HepG2 (cell line): ENCODE measurements around the gene DUS2. TPM values are rescaled to one million over a fixed set of nuclear protein-coding genes. Genes with fewer than 3 reads are reported as not detected.
A peak's percentile ranks its signal among the peaks of the same experiment; 100 is the strongest.

Source experiments
- CEBPG ChIP-seq: IDR thresholded peaks from 2 replicates; pipeline ENCODE4 v1.6.1; 2016
- GATAD1 ChIP-seq: IDR thresholded peaks from 2 replicates; pipeline ENCODE4 v1.6.1; 2016; ENCODE audit warnings: missing genetic modification reagents, missing compliant biosample characterization
- MAZ ChIP-seq, 2 experiments: sonication (generic) in 1 of 2; formaldehyde crosslinking in 1 of 2; IDR thresholded peaks; 2 replicates each; pipeline versions ENCODE4 v1.5.0 to v1.6.1; 2012 to 2020; ENCODE audit warnings: low read depth in 2 of 2, mild to moderate bottlenecking in 2 of 2, borderline replicate concordance in 1 of 2, improper control_type of control experiment in 1 of 2, low read length in 1 of 2, missing genetic modification reagents in 1 of 2, moderate library complexity in 1 of 2
- MED1 ChIP-seq: sonication (generic); formaldehyde crosslinking; IDR thresholded peaks from 2 replicates; pipeline ENCODE4 v1.4.0; 2020; ENCODE audit warnings: missing genetic modification reagents
- PHF5A ChIP-seq: IDR thresholded peaks from one replicate; pipeline ENCODE4 v1.6.1; 2018; ENCODE audit warnings: low read depth, missing genetic modification reagents; ENCODE audit not compliant: unreplicated experiment
- RXRB ChIP-seq: IDR thresholded peaks from 2 replicates; pipeline ENCODE4 v1.6.1; 2016; ENCODE audit warnings: borderline replicate concordance, missing genetic modification reagents, missing compliant biosample characterization
- SP4 ChIP-seq: sonication (generic); formaldehyde crosslinking; IDR thresholded peaks from 2 replicates; pipeline ENCODE4 v1.8.1; 2023; ENCODE audit warnings: mild to moderate bottlenecking, missing genetic modification reagents
- TAF1 ChIP-seq: sonication (generic); formaldehyde crosslinking; IDR thresholded peaks from 2 replicates; pipeline ENCODE4 v1.4.0; 2020; ENCODE audit warnings: missing genetic modification reagents
- THAP11 ChIP-seq: IDR thresholded peaks from 2 replicates; pipeline ENCODE4 v1.6.1; 2016; ENCODE audit warnings: missing biosample characterization, missing genetic modification reagents
- ZEB1 ChIP-seq: IDR thresholded peaks from 2 replicates; pipeline ENCODE4 v1.6.1; 2012; ENCODE audit warnings: mild to moderate bottlenecking, low read depth, inconsistent platforms; ENCODE audit not compliant: insufficient replicate concordance
- ZNF33A ChIP-seq: sonication (generic); formaldehyde crosslinking; IDR thresholded peaks from 2 replicates; pipeline ENCODE4 v1.5.1; 2020; ENCODE audit warnings: missing genetic modification reagents, mild to moderate bottlenecking, moderate library complexity, borderline replicate concordance
- ZSCAN29 ChIP-seq: sonication (generic); formaldehyde crosslinking; conservative IDR thresholded peaks from 2 replicates; pipeline ENCODE4 v1.4.0; 2020; ENCODE audit warnings: mild to moderate bottlenecking, missing genetic modification reagents
- ZSCAN31 ChIP-seq: sonication (generic); formaldehyde crosslinking; IDR thresholded peaks from 2 replicates; pipeline ENCODE4 v1.5.0; 2020; ENCODE audit warnings: low read depth, mild to moderate bottlenecking, missing genetic modification reagents
- polyA plus RNA-seq, 8 experiments: library from polyadenylated mRNA; depleted of rRNA in 3 of 8; stranded (reverse) in 7 of 8; unstranded in 1 of 8; fragments of >200 nt; fragmentation: Illumina TruSeq in 4 of 8; extraction: Trizol in 4 of 8; gene quantifications; 2 replicates each; pipeline versions ENCODE4 v1.2.1 to v1.2.3, GENCODE V29; 2011 to 2016; ENCODE audit warnings: low read depth in 4 of 8, missing spikeins in 1 of 8, mixed read lengths in 1 of 8; ENCODE audit not compliant: insufficient read depth in 1 of 8
- total RNA-seq, 5 experiments: library from RNA; depleted of rRNA; stranded (reverse); fragments of >200 nt; fragmentation: Illumina TruSeq; extraction: Trizol; gene quantifications; 2 replicates each; pipeline ENCODE4 v1.2.3, GENCODE V29; 2016; ENCODE audit warnings: low read depth in 1 of 5
- TF ChIP-seq, protein P1 (sequence below): sonication (generic); formaldehyde crosslinking; conservative IDR thresholded peaks from 2 replicates; pipeline ENCODE4 v1.8.0; 2022; ENCODE audit warnings: missing genetic modification reagents
- TF ChIP-seq, protein P2 (sequence below): IDR thresholded peaks from 2 replicates; pipeline ENCODE4 v1.4.0; 2020; ENCODE audit warnings: mild to moderate bottlenecking, missing genetic modification reagents
- TF ChIP-seq, protein P3 (sequence below): sonication (generic); formaldehyde crosslinking; IDR thresholded peaks from 2 replicates; pipeline ENCODE4 v1.5.0; 2020; ENCODE audit warnings: missing genetic modification reagents
- TF ChIP-seq, protein P4 (sequence below): sonication (generic); formaldehyde crosslinking; IDR thresholded peaks from 2 replicates; pipeline ENCODE4 v1.9.0; 2021; ENCODE audit warnings: missing genetic modification reagents, borderline replicate concordance
- TF ChIP-seq, protein P5 (sequence below), 2 experiments: sonication (generic) in 1 of 2; formaldehyde crosslinking in 1 of 2; IDR thresholded peaks; 2 replicates each; pipeline versions ENCODE4 v1.4.0 to v1.6.1; 2018 to 2020; ENCODE audit warnings: missing genetic modification reagents in 2 of 2, borderline replicate concordance in 1 of 2, low read depth in 1 of 2, mild to moderate bottlenecking in 1 of 2, missing biosample characterization in 1 of 2

DUS2 gene
- total and polyA plus RNA-seq, 2 of the 13 experiments (the other 11 are each of a cell fraction or from before 2014, with no cell fraction given): 17.8 to 25.1 TPM

DNA sequence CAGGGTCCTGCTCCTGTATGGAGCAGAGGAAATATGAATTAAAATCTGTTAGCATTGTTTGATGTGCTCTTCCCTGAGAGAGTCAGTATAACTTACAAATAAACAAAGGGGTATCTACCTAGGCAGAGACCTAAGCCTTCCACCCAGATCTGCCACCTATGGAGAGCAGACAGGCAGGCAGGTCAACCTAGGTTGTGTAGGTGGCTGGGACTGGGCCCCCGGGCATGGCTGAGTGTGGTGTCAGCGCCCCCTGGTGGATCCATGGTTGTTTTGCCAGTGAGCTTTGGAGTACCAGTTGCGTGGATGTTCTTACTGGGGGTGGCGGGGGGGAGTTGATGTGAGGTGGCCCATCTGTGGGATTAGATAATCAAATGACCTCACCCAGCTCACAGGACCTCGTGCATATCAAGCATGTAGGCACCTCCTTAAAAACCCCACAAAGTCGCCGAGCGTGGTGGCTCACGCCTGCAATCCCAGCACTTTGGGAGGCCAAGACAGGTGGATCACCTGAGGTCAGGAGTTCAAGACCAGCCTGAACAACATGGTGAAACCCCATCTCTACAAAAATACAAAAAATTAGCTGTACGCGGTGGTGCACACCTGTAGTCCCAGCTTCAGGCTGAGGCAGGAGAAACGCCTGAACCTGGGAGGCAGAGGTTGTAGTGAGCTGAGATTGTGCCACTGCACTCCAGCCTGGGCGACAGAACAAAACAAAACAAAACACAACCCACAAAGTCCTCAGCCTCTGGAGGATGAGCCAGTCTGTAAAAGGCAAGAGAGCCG, 17.6 kb downstream of the DUS2 start (continued):
- TF ChIP-seq, protein P1, sequence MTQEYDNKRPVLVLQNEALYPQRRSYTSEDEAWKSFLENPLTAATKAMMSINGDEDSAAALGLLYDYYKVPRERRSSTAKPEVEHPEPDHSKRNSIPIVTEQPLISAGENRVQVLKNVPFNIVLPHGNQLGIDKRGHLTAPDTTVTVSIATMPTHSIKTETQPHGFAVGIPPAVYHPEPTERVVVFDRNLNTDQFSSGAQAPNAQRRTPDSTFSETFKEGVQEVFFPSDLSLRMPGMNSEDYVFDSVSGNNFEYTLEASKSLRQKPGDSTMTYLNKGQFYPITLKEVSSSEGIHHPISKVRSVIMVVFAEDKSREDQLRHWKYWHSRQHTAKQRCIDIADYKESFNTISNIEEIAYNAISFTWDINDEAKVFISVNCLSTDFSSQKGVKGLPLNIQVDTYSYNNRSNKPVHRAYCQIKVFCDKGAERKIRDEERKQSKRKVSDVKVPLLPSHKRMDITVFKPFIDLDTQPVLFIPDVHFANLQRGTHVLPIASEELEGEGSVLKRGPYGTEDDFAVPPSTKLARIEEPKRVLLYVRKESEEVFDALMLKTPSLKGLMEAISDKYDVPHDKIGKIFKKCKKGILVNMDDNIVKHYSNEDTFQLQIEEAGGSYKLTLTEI (CRISPR knock-in tag): no peak
- TF ChIP-seq TAF1 (CRISPR knock-in tag): no peak
- peak; percentile 41; the same call in 1 of the 2 replicates for TF ChIP-seq ZSCAN31 (CRISPR knock-in tag)
- TF ChIP-seq ZNF33A (CRISPR knock-in tag): no peak
- peak; percentile 72; the same call in 1 of the 2 replicates for TF ChIP-seq RXRB (CRISPR knock-in tag)
- TF ChIP-seq ZEB1: peak; percentile 17
- peak; percentile 42; the same call in 1 of the 2 replicates for TF ChIP-seq MAZ (IDR thresholded peaks at IDR 0.05; ENCODE audit: borderline replicate concordance, low read depth, low read length)
- TF ChIP-seq MAZ (CRISPR knock-in tag; IDR thresholded peaks at IDR 0.05; ENCODE audit: low read depth): peak; percentile 64; the same call in 1 of the 2 replicates
- peak; percentile 48; the same call in 1 of the 2 replicates for TF ChIP-seq THAP11 (CRISPR knock-in tag)
- TF ChIP-seq, protein P2, sequence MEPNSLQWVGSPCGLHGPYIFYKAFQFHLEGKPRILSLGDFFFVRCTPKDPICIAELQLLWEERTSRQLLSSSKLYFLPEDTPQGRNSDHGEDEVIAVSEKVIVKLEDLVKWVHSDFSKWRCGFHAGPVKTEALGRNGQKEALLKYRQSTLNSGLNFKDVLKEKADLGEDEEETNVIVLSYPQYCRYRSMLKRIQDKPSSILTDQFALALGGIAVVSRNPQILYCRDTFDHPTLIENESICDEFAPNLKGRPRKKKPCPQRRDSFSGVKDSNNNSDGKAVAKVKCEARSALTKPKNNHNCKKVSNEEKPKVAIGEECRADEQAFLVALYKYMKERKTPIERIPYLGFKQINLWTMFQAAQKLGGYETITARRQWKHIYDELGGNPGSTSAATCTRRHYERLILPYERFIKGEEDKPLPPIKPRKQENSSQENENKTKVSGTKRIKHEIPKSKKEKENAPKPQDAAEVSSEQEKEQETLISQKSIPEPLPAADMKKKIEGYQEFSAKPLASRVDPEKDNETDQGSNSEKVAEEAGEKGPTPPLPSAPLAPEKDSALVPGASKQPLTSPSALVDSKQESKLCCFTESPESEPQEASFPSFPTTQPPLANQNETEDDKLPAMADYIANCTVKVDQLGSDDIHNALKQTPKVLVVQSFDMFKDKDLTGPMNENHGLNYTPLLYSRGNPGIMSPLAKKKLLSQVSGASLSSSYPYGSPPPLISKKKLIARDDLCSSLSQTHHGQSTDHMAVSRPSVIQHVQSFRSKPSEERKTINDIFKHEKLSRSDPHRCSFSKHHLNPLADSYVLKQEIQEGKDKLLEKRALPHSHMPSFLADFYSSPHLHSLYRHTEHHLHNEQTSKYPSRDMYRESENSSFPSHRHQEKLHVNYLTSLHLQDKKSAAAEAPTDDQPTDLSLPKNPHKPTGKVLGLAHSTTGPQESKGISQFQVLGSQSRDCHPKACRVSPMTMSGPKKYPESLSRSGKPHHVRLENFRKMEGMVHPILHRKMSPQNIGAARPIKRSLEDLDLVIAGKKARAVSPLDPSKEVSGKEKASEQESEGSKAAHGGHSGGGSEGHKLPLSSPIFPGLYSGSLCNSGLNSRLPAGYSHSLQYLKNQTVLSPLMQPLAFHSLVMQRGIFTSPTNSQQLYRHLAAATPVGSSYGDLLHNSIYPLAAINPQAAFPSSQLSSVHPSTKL (CRISPR knock-in tag): peak; percentile 32; the same call in 1 of the 2 replicates
- TF ChIP-seq, protein P3, sequence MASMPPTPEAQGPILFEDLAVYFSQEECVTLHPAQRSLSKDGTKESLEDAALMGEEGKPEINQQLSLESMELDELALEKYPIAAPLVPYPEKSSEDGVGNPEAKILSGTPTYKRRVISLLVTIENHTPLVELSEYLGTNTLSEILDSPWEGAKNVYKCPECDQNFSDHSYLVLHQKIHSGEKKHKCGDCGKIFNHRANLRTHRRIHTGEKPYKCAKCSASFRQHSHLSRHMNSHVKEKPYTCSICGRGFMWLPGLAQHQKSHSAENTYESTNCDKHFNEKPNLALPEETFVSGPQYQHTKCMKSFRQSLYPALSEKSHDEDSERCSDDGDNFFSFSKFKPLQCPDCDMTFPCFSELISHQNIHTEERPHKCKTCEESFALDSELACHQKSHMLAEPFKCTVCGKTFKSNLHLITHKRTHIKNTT (CRISPR knock-in tag): no peak
- TF ChIP-seq, protein P4, sequence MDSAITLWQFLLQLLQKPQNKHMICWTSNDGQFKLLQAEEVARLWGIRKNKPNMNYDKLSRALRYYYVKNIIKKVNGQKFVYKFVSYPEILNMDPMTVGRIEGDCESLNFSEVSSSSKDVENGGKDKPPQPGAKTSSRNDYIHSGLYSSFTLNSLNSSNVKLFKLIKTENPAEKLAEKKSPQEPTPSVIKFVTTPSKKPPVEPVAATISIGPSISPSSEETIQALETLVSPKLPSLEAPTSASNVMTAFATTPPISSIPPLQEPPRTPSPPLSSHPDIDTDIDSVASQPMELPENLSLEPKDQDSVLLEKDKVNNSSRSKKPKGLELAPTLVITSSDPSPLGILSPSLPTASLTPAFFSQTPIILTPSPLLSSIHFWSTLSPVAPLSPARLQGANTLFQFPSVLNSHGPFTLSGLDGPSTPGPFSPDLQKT (CRISPR knock-in tag): no peak
- TF ChIP-seq CEBPG (CRISPR knock-in tag): no peak
- TF ChIP-seq, protein P5, sequence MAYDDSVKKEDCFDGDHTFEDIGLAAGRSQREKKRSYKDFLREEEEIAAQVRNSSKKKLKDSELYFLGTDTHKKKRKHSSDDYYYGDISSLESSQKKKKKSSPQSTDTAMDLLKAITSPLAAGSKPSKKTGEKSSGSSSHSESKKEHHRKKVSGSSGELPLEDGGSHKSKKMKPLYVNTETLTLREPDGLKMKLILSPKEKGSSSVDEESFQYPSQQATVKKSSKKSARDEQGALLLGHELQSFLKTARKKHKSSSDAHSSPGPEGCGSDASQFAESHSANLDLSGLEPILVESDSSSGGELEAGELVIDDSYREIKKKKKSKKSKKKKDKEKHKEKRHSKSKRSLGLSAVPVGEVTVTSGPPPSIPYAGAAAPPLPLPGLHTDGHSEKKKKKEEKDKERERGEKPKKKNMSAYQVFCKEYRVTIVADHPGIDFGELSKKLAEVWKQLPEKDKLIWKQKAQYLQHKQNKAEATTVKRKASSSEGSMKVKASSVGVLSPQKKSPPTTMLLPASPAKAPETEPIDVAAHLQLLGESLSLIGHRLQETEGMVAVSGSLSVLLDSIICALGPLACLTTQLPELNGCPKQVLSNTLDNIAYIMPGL (CRISPR knock-in tag; IDR thresholded peaks at IDR 0.05; ENCODE audit: borderline replicate concordance in 1 of 2, low read depth in 1 of 2): peak; percentile 84 to 85
- no peak for TF ChIP-seq ZSCAN29 (CRISPR knock-in tag)
- TF ChIP-seq PHF5A (CRISPR knock-in tag): peak; percentile 69
- TF ChIP-seq MED1 (CRISPR knock-in tag): peak; percentile 53
- TF ChIP-seq SP4 (CRISPR knock-in tag): 0 out of 2 replicates have a peak, but pooled peaks have one; percentile 7
- TF ChIP-seq GATAD1 (CRISPR knock-in tag): peak; percentile 49; the same call in 1 of the 2 replicates
